ENCODE data around the gene DNAAF9.

The DNAAF9 gene

DNA sequence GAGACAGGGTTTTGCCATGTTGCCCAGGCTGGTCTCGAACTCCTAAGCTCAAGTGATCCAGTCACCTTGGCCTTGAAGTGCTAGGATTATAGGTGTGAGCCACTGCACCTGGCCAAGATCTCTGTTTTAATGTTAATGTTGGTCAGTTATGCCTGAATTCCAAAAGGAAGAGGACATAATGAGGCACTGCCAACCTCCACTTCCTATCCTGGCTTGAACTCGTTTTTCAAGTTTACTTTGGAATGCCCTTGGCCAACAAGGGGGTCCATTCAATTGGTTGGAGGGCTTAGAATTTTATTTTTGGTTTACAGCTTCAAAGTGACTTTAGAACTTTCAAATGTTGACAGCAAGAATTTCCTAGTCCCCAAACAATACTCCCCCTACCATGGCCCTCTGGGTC lies 29.8 kb downstream of the DNAAF9 start:
- Histone ChIP-seq H3K27me3 (ENCODE audit: control insufficient read depth, insufficient read depth, low read length) (no peaks in the 10 kb centered on the region), H2AFZ (no peak overlapping the region), H3K36me3 (ENCODE audit: control insufficient read depth, insufficient read depth, low read length) (no peaks in the 10 kb centered on the region), H3K4me2 (ENCODE audit: low read length) (no peak overlapping the region), H3K79me2 (no peaks in the 10 kb centered on the region), H3K27ac (no peak overlapping the region), H3K4me3 (ENCODE audit: low read depth, low read length) (no peak overlapping the region), H3K9ac (no peak overlapping the region), H3K4me1 (no peaks in the 10 kb centered on the region), H3K9me3 (ENCODE audit: control insufficient read depth, low read length) (no peaks in the 10 kb centered on the region)
- TF ChIP-seq, protein P1, sequence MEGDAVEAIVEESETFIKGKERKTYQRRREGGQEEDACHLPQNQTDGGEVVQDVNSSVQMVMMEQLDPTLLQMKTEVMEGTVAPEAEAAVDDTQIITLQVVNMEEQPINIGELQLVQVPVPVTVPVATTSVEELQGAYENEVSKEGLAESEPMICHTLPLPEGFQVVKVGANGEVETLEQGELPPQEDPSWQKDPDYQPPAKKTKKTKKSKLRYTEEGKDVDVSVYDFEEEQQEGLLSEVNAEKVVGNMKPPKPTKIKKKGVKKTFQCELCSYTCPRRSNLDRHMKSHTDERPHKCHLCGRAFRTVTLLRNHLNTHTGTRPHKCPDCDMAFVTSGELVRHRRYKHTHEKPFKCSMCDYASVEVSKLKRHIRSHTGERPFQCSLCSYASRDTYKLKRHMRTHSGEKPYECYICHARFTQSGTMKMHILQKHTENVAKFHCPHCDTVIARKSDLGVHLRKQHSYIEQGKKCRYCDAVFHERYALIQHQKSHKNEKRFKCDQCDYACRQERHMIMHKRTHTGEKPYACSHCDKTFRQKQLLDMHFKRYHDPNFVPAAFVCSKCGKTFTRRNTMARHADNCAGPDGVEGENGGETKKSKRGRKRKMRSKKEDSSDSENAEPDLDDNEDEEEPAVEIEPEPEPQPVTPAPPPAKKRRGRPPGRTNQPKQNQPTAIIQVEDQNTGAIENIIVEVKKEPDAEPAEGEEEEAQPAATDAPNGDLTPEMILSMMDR (IDR thresholded peaks at IDR 0.05) = no peak

DNA sequence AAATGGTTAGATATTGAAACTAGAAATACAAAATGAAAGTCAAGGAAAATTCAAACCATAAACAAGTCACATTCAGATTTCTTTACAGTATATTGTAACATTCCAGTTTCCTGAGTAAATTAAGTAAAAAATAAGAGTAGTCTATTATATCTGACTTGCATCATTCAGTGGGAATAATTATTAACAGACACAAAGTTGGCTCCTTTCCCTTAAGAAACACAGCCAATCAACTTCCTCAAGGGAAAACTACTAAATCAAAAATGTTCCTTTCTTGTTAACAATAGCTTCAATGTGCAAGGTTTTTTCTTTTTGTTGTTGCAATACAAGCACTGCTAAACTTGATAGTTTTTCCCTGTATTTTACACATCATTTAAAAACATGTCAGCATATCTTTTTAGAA lies 33.2 kb downstream of the DNAAF9 start:
- Histone ChIP-seq H3K27ac (no peak overlapping the region), H3K27me3 (ENCODE audit: control insufficient read depth, insufficient read depth, low read length) (no peaks in the 10 kb centered on the region), H3K79me2 (no peaks in the 10 kb centered on the region), H3K4me3 (ENCODE audit: low read depth, low read length) (no peak overlapping the region), H3K4me2 (ENCODE audit: low read length) (no peak overlapping the region), H3K4me1 (no peaks in the 10 kb centered on the region), H3K9me3 (ENCODE audit: control insufficient read depth, low read length) (no peaks in the 10 kb centered on the region), H2AFZ (no peak overlapping the region), H3K36me3 (ENCODE audit: control insufficient read depth, insufficient read depth, low read length) (no peaks in the 10 kb centered on the region), H3K9ac (no peak overlapping the region)
- TF ChIP-seq, protein P1 (IDR thresholded peaks at IDR 0.05) = no peak

DNA sequence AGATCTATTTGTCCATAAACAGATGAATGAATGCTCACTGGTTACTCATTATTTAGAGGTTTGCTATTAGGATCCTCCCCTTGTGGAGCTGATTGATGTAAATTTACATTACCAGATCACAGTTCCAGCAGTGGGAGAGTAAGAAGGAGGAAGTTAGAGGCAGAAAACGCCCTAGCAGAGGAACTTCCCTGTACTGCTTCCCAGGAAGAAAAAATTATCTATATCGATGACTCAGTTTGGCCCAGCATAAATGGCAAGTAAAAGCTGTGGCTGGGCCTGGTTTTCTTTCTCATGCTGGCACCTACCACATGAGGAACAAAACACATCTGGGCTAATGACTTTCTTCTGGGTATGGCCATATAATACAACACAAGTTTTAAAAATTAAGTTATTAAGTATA lies 35.7 kb downstream of the DNAAF9 start:
- H3K27me3 ChIP-seq (ENCODE audit: control insufficient read depth, insufficient read depth, low read length) = no peaks in the 10 kb centered on the region
- TF ChIP-seq, protein P1 (IDR thresholded peaks at IDR 0.05) = no peak
- H3K36me3 ChIP-seq (ENCODE audit: control insufficient read depth, insufficient read depth, low read length) = no peaks in the 10 kb centered on the region
- no peaks in the 10 kb centered on the region for H3K4me1 ChIP-seq
- H3K27ac ChIP-seq = no peak overlapping the region
- H2AFZ ChIP-seq = no peak overlapping the region
- no peak overlapping the region for H3K4me3 ChIP-seq (ENCODE audit: low read depth, low read length)
- no peak overlapping the region for H3K9ac ChIP-seq
- no peaks in the 10 kb centered on the region for H3K79me2 ChIP-seq
- no peaks in the 10 kb centered on the region for H3K9me3 ChIP-seq (ENCODE audit: control insufficient read depth, low read length)
- H3K4me2 ChIP-seq (ENCODE audit: low read length) = no peak overlapping the region

DNA sequence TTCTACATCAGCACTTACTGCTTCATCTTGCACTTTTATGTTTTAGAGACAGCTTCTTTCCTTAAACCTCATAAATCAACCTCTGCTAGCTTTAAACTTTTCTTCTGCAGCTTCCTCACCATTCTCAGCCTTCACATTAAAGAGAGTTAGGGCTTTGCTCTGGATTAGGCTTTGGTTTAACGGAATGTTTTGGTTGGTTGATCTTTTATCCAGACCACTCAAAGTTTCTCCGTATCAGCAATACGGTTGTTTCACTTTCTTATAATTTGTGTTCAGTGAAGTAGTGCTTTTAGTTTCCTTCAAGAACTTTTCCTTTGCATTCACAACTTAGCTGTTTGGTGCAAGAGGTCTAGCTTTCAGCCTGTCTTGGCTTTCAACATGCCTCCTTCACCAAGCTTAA lies 40.4 kb downstream of the DNAAF9 start:
- H3K36me3 ChIP-seq (ENCODE audit: control insufficient read depth, insufficient read depth, low read length) = no peaks in the 10 kb centered on the region
- TF ChIP-seq, protein P1 (IDR thresholded peaks at IDR 0.05) = no peak
- no peaks in the 10 kb centered on the region for H3K27me3 ChIP-seq (ENCODE audit: control insufficient read depth, insufficient read depth, low read length)

DNA sequence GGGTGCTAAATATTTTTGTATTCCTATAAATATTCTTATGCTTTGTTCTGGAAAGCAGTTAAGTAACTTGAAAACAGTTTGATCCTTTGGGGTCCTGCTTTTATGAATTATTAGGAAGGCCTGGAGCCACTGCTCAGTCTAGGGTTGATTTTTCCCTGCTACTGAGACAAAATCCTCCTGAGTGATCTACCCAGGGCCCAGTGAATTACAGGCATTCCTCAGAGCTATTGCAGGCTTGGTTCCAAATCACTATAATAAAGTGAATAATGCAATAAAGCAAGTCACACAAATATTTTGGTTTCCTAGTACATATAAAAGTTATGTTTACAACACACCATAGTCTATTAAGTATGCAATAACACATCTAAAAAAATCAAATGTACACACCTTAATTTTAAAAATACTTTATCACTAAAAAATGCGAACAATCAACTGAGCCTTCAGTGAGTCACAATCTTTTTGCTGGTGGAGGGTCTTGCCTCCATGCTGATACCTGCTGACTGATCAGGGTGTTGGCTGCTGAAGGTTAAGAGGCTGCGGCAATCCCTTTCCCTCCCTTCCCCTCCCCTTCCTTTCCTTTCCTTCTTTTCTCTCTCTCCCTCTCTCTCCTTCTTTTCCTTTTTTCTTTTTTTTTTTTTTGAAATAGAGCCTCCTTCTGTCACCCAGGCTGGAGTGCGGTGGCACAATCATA lies 43.0 kb downstream of the DNAAF9 start:
- Histone ChIP-seq H3K4me2 (ENCODE audit: low read length) (no peak overlapping the region), H3K79me2 (no peaks in the 10 kb centered on the region), H3K36me3 (ENCODE audit: control insufficient read depth, insufficient read depth, low read length) (no peaks in the 10 kb centered on the region), H3K4me1 (no peaks in the 10 kb centered on the region), H3K4me3 (ENCODE audit: low read depth, low read length) (no peak overlapping the region), H3K27me3 (ENCODE audit: control insufficient read depth, insufficient read depth, low read length) (no peaks in the 10 kb centered on the region), H3K9ac (no peak overlapping the region), H2AFZ (no peak overlapping the region), H3K27ac (no peak overlapping the region), H3K9me3 (ENCODE audit: control insufficient read depth, low read length) (no peaks in the 10 kb centered on the region)
- TF ChIP-seq, protein P1 (IDR thresholded peaks at IDR 0.05) = no peak

More for the DNA sequence above, 40.4 kb downstream of the DNAAF9 start:
- H3K9ac ChIP-seq = no peak overlapping the region
- H3K27ac ChIP-seq = no peak overlapping the region
- H3K4me1 ChIP-seq = no peaks in the 10 kb centered on the region
- H3K4me3 ChIP-seq (ENCODE audit: low read depth, low read length) = no peak overlapping the region
- no peaks in the 10 kb centered on the region for H3K79me2 ChIP-seq
- no peak overlapping the region for H2AFZ ChIP-seq
- H3K9me3 ChIP-seq (ENCODE audit: control insufficient read depth, low read length) = no peaks in the 10 kb centered on the region
- H3K4me2 ChIP-seq (ENCODE audit: low read length) = no peak overlapping the region
